ENCODE results near the gene NREP. TPM values are rescaled to one million over a fixed set of nuclear protein-coding genes. Genes with fewer than 3 reads are reported as not detected.

Gene NREP
- total RNA-seq, 1 experiment from 2014 or later = 163 TPM

DNA sequence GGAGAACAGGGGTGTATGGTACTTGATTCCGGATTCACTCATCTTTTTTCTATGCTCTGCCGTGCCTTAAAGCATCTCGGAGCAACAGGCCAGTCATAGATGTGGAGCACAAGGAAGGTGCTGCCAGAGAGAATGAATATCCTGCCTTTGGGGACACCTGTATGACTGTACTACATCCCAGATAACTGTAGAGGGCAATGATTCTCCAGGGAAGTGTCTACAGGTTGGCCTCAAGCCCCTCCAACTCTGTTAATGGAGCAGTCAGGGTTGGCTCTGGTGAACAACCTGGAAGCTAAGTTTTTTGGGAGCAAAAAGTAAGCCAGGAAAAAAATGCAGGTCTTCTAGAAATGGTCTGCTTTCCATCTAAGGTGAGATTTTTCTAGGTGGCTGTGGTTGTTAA lies 71.0 kb downstream of the NREP start:
- Histone ChIP-seq H2BK12ac (ENCODE audit: insufficient read length, low read depth, low read length) (no peak overlapping the region), H4K5ac (ENCODE audit: insufficient read length, low read depth, low read length) (no peak overlapping the region), H3K23ac (ENCODE audit: insufficient read length, low read depth, low read length) (no peak overlapping the region), H4K91ac (ENCODE audit: insufficient read length, low read depth, low read length) (no peak overlapping the region), H3K4me1 (ENCODE audit: insufficient read depth, low read length) (no peaks in the 10 kb centered on the region), H2BK15ac (ENCODE audit: low read depth, low read length) (no peak overlapping the region), H2AFZ (ENCODE audit: low read length) (no peak overlapping the region), H4K20me1 (ENCODE audit: control insufficient read depth, insufficient read depth, insufficient read length) (no peaks in the 10 kb centered on the region), H4K8ac (replicated peaks; ENCODE audit: insufficient read length, low read depth, low read length) (no peak overlapping the region), H3K9me3 (ENCODE audit: control insufficient read depth, low read depth, low read length) (no peaks in the 10 kb centered on the region), H3K18ac (ENCODE audit: insufficient read length, low read depth, low read length) (no peak overlapping the region), H3K79me1 (ENCODE audit: insufficient read depth, low read depth, low read length, poor library complexity, severe bottlenecking) (no peaks in the 10 kb centered on the region), H2BK5ac (ENCODE audit: insufficient read length, low read length) (no peak overlapping the region), H2BK120ac (ENCODE audit: low read depth, low read length, poor library complexity, severe bottlenecking) (no peak overlapping the region), H3K79me2 (ENCODE audit: insufficient read depth, low read length) (no peaks in the 10 kb centered on the region), H3K4me2 (ENCODE audit: insufficient read depth, insufficient read length, low read length) (no peak overlapping the region), H3K14ac (ENCODE audit: insufficient read depth, low read length) (no peak overlapping the region), H3K27ac (ENCODE audit: insufficient read length, low read depth, low read length) (no peak overlapping the region), H3K56ac (ENCODE audit: insufficient read length, low read depth, low read length) (no peak overlapping the region), H3K9ac (ENCODE audit: extremely low read depth, insufficient read length, low read length) (no peak overlapping the region), H2AK5ac (ENCODE audit: insufficient read length, low read length) (no peak overlapping the region), H3T11ph (ENCODE audit: low read length) (no peak overlapping the region), H3K23me2 (ENCODE audit: insufficient read length, low read depth, low read length, poor library complexity, severe bottlenecking) (no peaks in the 10 kb centered on the region), H3K4ac (ENCODE audit: low read depth, low read length) (no peak overlapping the region), H3K27me3 (ENCODE audit: insufficient read depth, low read length) (no peaks in the 10 kb centered on the region), H2BK20ac (ENCODE audit: low read depth, low read length, poor library complexity, severe bottlenecking) (no peak overlapping the region)
- Mint-ChIP-seq H3K36me3 (ENCODE audit: insufficient read depth in 1 of 3, low read depth in 3 of 3) (no peaks in the 10 kb centered on the region; a peak in 1 of 7 replicates), H3K27me3 (ENCODE audit: low read depth) (no peaks in the 10 kb centered on the region), H3K4me3 (no peak overlapping the region), H3K27ac (no peak overlapping the region), H3K9me3 (no peaks in the 10 kb centered on the region; a peak in 1 of 5 replicates), H3K4me1 (peaks cover 11 to 12% of the 10 kb centered on the region in 2 experiments)
- DNase-seq = peak; percentile 44
- TF ChIP-seq, protein P1, sequence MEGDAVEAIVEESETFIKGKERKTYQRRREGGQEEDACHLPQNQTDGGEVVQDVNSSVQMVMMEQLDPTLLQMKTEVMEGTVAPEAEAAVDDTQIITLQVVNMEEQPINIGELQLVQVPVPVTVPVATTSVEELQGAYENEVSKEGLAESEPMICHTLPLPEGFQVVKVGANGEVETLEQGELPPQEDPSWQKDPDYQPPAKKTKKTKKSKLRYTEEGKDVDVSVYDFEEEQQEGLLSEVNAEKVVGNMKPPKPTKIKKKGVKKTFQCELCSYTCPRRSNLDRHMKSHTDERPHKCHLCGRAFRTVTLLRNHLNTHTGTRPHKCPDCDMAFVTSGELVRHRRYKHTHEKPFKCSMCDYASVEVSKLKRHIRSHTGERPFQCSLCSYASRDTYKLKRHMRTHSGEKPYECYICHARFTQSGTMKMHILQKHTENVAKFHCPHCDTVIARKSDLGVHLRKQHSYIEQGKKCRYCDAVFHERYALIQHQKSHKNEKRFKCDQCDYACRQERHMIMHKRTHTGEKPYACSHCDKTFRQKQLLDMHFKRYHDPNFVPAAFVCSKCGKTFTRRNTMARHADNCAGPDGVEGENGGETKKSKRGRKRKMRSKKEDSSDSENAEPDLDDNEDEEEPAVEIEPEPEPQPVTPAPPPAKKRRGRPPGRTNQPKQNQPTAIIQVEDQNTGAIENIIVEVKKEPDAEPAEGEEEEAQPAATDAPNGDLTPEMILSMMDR (conservative IDR thresholded peaks at IDR 0.05) = peak; percentile 66; the same call in 2 of the 3 replicates
- WGBS (ENCODE audit: extremely low coverage, insufficient read length, low lambda C conversion rate) = no CpG with 5 or more reads among the region's 3 CpGs
